ENCODE data around the gene C2orf81.

- TF ChIP-seq CTCF (IDR thresholded peaks at IDR 0.05) (no peak), POLR2A (IDR thresholded peaks at IDR 0.05) (no peak)
These were observed 56.6 kb downstream of the C2orf81 start for GRCh38 chr2:74364533-74365505.

Data from esophagus squamous epithelium (tissue), 4 donors.